HepG2 (cell line): ENCODE results near the gene STX2. TPM values are rescaled to one million over a fixed set of nuclear protein-coding genes. Genes with fewer than 3 reads are reported as not detected.
"Not testable (repeated sequence)": the region's sequence is repeated elsewhere in the genome, so short reads cannot be mapped to it uniquely, and the experiment has no call there.

Source experiments
- ATAC-seq: fragments of 200-7000 bp; cut with Tn5 transposase; 3 replicates; pipeline ENCODE4 v1.9.1; 2020; ENCODE audit warnings: mild to moderate bottlenecking, moderate library complexity
- BruUV-seq: library from RNA; stranded (reverse); fragments of 400-500 nt; replicated peaks from 2 replicates; lab custom pipeline; 2021; lab: Mats Ljungman, UMichigan
- CTCF ChIA-PET: fragments of 300-600 bp; formaldehyde crosslinking; extraction: SDS; loops from one replicate; lab custom pipeline; 2021; ENCODE audit warnings: low total read pairs, inconsistent platforms, low intra/inter-chr PET ratio; lab: Yijun Ruan, JAX
- POLR2A ChIA-PET: fragments of 350-600 bp; sonication (Branson Sonifier 250); formaldehyde crosslinking; loops from one replicate; lab custom pipeline; 2020; ENCODE audit warnings: antibody characterized with exemption, inconsistent platforms; lab: Yijun Ruan, JAX
- DNase-seq: peaks from one replicate; pipeline ENCODE4 v3.0.0-alpha.2; 2015; ENCODE audit warnings: low spot score
- FAIRE-seq: peaks from 3 replicates; lab custom pipeline; 2011; peaks lifted over from hg19 to GRCh38; lab: Jason Lieb, UNC
- H2AFZ ChIP-seq: one replicate; pipeline ENCODE4 v1.6.1; 2011; ENCODE audit warnings: low read length, inconsistent platforms
- H3K27ac ChIP-seq: fragments of 300-600 bp; 3 replicates; pipeline ENCODE4 v1.8.0; 2011; ENCODE audit warnings: mixed run types, mild to moderate bottlenecking, mixed read lengths, low read length, inconsistent platforms; ENCODE audit not compliant: insufficient read depth; ENCODE audit errors: extremely low read length
- H3K27me3 ChIP-seq, 2 experiments: fragments of 200-600 bp in 1 of 2; 2 replicates in 1 of 2; 3 replicates in 1 of 2; pipeline versions ENCODE4 v1.6.0 to v1.8.0; 2011; ENCODE audit warnings: low read length in 2 of 2, mild to moderate bottlenecking in 2 of 2, moderate library complexity in 2 of 2, inconsistent platforms in 1 of 2; ENCODE audit not compliant: insufficient read depth in 2 of 2, control insufficient read depth in 1 of 2
- H3K36me3 ChIP-seq, 2 experiments: fragments of 200-600 bp in 1 of 2; replicated peaks in 1 of 2; 2 replicates in 1 of 2; 3 replicates in 1 of 2; pipeline versions ENCODE4 v1.5.1 to v1.8.0; 2011; ENCODE audit warnings: low read length in 2 of 2, inconsistent platforms in 1 of 2; ENCODE audit not compliant: insufficient read depth in 2 of 2, control insufficient read depth in 1 of 2
- H3K4me1 ChIP-seq: 2 replicates; pipeline ENCODE4 v1.5.1; 2012; ENCODE audit warnings: low read length, inconsistent platforms; ENCODE audit not compliant: insufficient read depth
- H3K4me2 ChIP-seq: 2 replicates; pipeline ENCODE4 v1.6.0; 2011; ENCODE audit warnings: low read depth, low read length, inconsistent platforms
- H3K4me3 ChIP-seq, 3 experiments: fragments of 200-600 bp in 1 of 3; sonication (generic), shearing (Covaris generic) in 1 of 3; replicated peaks in 1 of 3; 2 replicates each; pipeline ENCODE4 v1.5.1; 2011 to 2016; ENCODE audit warnings: low read length in 3 of 3, inconsistent platforms in 2 of 3, low read depth in 2 of 3, mild to moderate bottlenecking in 2 of 3, control low read depth in 1 of 3, mixed read lengths in 1 of 3; ENCODE audit not compliant: insufficient read depth in 1 of 3
- H3K79me2 ChIP-seq: one replicate; pipeline ENCODE4 v1.6.1; 2011; ENCODE audit warnings: low read length, inconsistent platforms; ENCODE audit not compliant: insufficient read depth
- H3K9ac ChIP-seq: 2 replicates; pipeline ENCODE4 v1.6.0; 2011; ENCODE audit warnings: mild to moderate bottlenecking, low read depth, low read length, inconsistent platforms; ENCODE audit not compliant: insufficient read depth
- H3K9me3 ChIP-seq: 2 replicates; pipeline ENCODE4 v1.5.1; 2012; ENCODE audit warnings: mild to moderate bottlenecking, low read length
- H4K20me1 ChIP-seq: 2 replicates; pipeline ENCODE4 v1.6.0; 2011; ENCODE audit warnings: inconsistent platforms, mild to moderate bottlenecking, low read length, moderate library complexity; ENCODE audit not compliant: insufficient read depth
- CEBPG ChIP-seq: IDR thresholded peaks from 2 replicates; pipeline ENCODE4 v1.6.1; 2016
- GATAD2A ChIP-seq: IDR thresholded peaks from 2 replicates; pipeline ENCODE4 v1.6.1; 2016
- HNF4A ChIP-seq: sonication (generic); formaldehyde crosslinking; IDR thresholded peaks from 2 replicates; pipeline ENCODE4 v1.4.0; 2020; ENCODE audit warnings: missing genetic modification reagents
- NR2F1 ChIP-seq, 2 experiments: fragments of 450-650 bp in 1 of 2; formaldehyde crosslinking in 1 of 2; IDR thresholded peaks; 2 replicates each; pipeline versions ENCODE4 v1.5.0 to v1.6.1; 2016 to 2020; ENCODE audit warnings: mild to moderate bottlenecking in 1 of 2, missing compliant biosample characterization in 1 of 2, missing genetic modification reagents in 1 of 2, moderate library complexity in 1 of 2
- NR2F6 ChIP-seq, 2 experiments: IDR thresholded peaks; 2 replicates each; pipeline ENCODE4 v1.6.1; 2016; ENCODE audit warnings: antibody characterized with exemption in 1 of 2, mild to moderate bottlenecking in 1 of 2
- PHF21A ChIP-seq: sonication (generic); formaldehyde crosslinking; IDR thresholded peaks from 2 replicates; pipeline ENCODE4 v1.5.0; 2020; ENCODE audit warnings: mild to moderate bottlenecking, missing genetic modification reagents
- RARA ChIP-seq: IDR thresholded peaks from 2 replicates; pipeline ENCODE4 v1.6.1; 2016; ENCODE audit warnings: missing genetic modification reagents, missing compliant biosample characterization
- RXRA ChIP-seq: sonication (generic); formaldehyde crosslinking; IDR thresholded peaks from 2 replicates; pipeline ENCODE4 v1.5.1; 2020; ENCODE audit warnings: missing genetic modification reagents
- SALL1 ChIP-seq: sonication (generic); formaldehyde crosslinking; IDR thresholded peaks from 2 replicates; pipeline ENCODE4 v1.8.0; 2022; ENCODE audit warnings: mild to moderate bottlenecking, missing genetic modification reagents
- SOX13 ChIP-seq, 3 experiments: fragments of 450-650 bp in 1 of 3; sonication (generic) in 1 of 3; formaldehyde crosslinking in 1 of 3; IDR thresholded peaks in 2 of 3; conservative IDR thresholded peaks in 1 of 3; 2 replicates each; pipeline versions ENCODE4 v1.5.0 to v1.6.1; 2016 to 2020; ENCODE audit warnings: antibody characterized with exemption in 1 of 3, mild to moderate bottlenecking in 1 of 3, missing compliant biosample characterization in 1 of 3, missing genetic modification reagents in 1 of 3, moderate library complexity in 1 of 3
- SOX6 ChIP-seq, 2 experiments: fragments of 450-650 bp in 1 of 2; sonication (generic) in 1 of 2; formaldehyde crosslinking in 1 of 2; IDR thresholded peaks; 2 replicates each; pipeline versions ENCODE4 v1.4.0 to v1.6.1; 2017 to 2020; ENCODE audit warnings: antibody characterized with exemption in 1 of 2, mild to moderate bottlenecking in 1 of 2, missing genetic modification reagents in 1 of 2
- SP5 ChIP-seq: IDR thresholded peaks from 2 replicates; pipeline ENCODE4 v1.6.1; 2016; ENCODE audit warnings: low read depth, borderline replicate concordance
- TEAD3 ChIP-seq: optimal IDR thresholded peaks from 2 replicates; pipeline ENCODE3; 2016; ENCODE audit warnings: borderline replicate concordance
- ZEB1 ChIP-seq: IDR thresholded peaks from 2 replicates; pipeline ENCODE4 v1.6.1; 2012; ENCODE audit warnings: mild to moderate bottlenecking, low read depth, inconsistent platforms; ENCODE audit not compliant: insufficient replicate concordance
- ZMYM3 ChIP-seq: sonication (generic); formaldehyde crosslinking; IDR thresholded peaks from 2 replicates; pipeline ENCODE4 v1.5.1; 2020; ENCODE audit warnings: mild to moderate bottlenecking, missing genetic modification reagents
- ZNF121 ChIP-seq: sonication (generic); formaldehyde crosslinking; IDR thresholded peaks from 2 replicates; pipeline ENCODE4 v1.5.0; 2020; ENCODE audit warnings: mild to moderate bottlenecking, missing genetic modification reagents
- ZNF460 ChIP-seq: sonication (generic); formaldehyde crosslinking; IDR thresholded peaks from 2 replicates; pipeline ENCODE4 v1.5.1; 2020; ENCODE audit warnings: missing genetic modification reagents, mild to moderate bottlenecking, borderline replicate concordance
- WGBS: methylation state at CpG from one replicate; pipeline ENCODE4 v1.1.6; 2017; ENCODE audit warnings: low lambda C conversion rate; 5-methylcytosine and 5-hydroxymethylcytosine counted together
- in situ Hi-C: cut with HindIII; loops from 2 replicates; pipeline ENCODE4 v1.10.0; 2017; ENCODE audit warnings: low pct_unique_long_range_greater_than_20kb; ENCODE audit not compliant: extremely low pct_ligation_motif_present
- intact Hi-C: fragments of 100-400 bp; cut with micrococcal nuclease; formaldehyde crosslinking; loops from one replicate; pipeline ENCODE4 v1.10.0; 2022; ENCODE audit not compliant: unreplicated experiment
- polyA plus RNA-seq, 8 experiments: library from polyadenylated mRNA; depleted of rRNA in 3 of 8; stranded (reverse) in 7 of 8; unstranded in 1 of 8; fragments of >200 nt; fragmentation: Illumina TruSeq in 4 of 8; extraction: Trizol in 4 of 8; gene quantifications; 2 replicates each; pipeline versions ENCODE4 v1.2.1 to v1.2.3, GENCODE V29; 2011 to 2016; ENCODE audit warnings: low read depth in 4 of 8, missing spikeins in 1 of 8, mixed read lengths in 1 of 8; ENCODE audit not compliant: insufficient read depth in 1 of 8
- total RNA-seq, 5 experiments: library from RNA; depleted of rRNA; stranded (reverse); fragments of >200 nt; fragmentation: Illumina TruSeq; extraction: Trizol; gene quantifications; 2 replicates each; pipeline ENCODE4 v1.2.3, GENCODE V29; 2016; ENCODE audit warnings: low read depth in 1 of 5
- TF ChIP-seq, protein P1 (sequence below): IDR thresholded peaks from 2 replicates; pipeline ENCODE4 v1.4.0; 2020; ENCODE audit warnings: mild to moderate bottlenecking, missing genetic modification reagents

The STX2 gene
- total and polyA plus RNA-seq, 2 of the 13 experiments (the other 11 are each of a cell fraction or from before 2014, with no cell fraction given) = 13.4 to 25.1 TPM

DNA sequence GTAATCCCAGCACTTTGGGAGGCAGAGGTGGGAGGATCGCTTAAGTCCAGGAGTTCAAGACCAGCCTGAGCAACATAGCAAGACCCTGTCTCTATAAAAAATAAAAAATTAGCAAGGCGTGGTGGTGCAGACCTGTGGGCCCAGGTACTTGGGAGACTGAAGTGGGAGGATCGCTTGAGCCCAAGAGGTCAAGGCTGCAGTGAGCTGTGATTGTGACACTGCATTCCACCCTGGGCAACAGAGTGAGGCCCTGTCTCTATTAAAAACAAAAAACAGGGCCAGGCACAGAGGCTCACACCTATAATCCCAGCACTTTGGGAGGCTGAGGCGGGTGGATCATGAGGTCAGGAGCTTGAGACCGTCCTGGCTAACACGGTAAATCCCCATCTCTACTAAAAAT, 9.1 kb upstream of the STX2 start:
- POLR2A ChIA-PET = interaction anchor here (1.4 kb wide), 1 partner anchor 23 kb away, joined by 3 read pairs; no protein-coding TSS in a partner anchor
- H3K9ac ChIP-seq; H3K36me3 ChIP-seq; BruUV-seq; in situ Hi-C loops; H2AFZ ChIP-seq; DNase-seq; H3K27ac ChIP-seq; H3K27me3 ChIP-seq; H3K9me3 ChIP-seq; CTCF ChIA-PET; H3K79me2 ChIP-seq; intact Hi-C loops; FAIRE-seq; ATAC-seq; H4K20me1 ChIP-seq; H3K4me3 ChIP-seq; TF ChIP-seq SOX13, SOX6 (IDR thresholded peaks at IDR 0.05): not testable (repeated sequence)
- TF ChIP-seq RXRA (CRISPR knock-in tag) (0 out of 2 replicates have a peak, but pooled peaks have one; percentile 31), RARA (CRISPR knock-in tag) (peak; percentile 53), ZNF460 (CRISPR knock-in tag) (peak; percentile 48; the same call in 1 of the 2 replicates), ZNF121 (CRISPR knock-in tag) (peak; percentile 86), TEAD3 (CRISPR knock-in tag) (peak; percentile 85), PHF21A (CRISPR knock-in tag) (0 out of 2 replicates have a peak, but pooled peaks have one; percentile 29), SOX13 (CRISPR knock-in tag; conservative IDR thresholded peaks at IDR 0.05 in 1 of 2, IDR thresholded peaks at IDR 0.05 in 1 of 2) (peak in 1 of 2 experiments; percentile 25; a peak in 1 of 4 replicates), SOX6 (CRISPR knock-in tag; IDR thresholded peaks at IDR 0.05) (peak; percentile 35; the same call in 1 of the 2 replicates), NR2F1 (CRISPR knock-in tag; IDR thresholded peaks at IDR 0.05) (peak; percentile 47 to 55; a peak in 2 of 4 replicates), ZMYM3 (CRISPR knock-in tag) (0 out of 2 replicates have a peak, but pooled peaks have one; percentile 13), ZEB1 (peak; percentile 77), CEBPG (CRISPR knock-in tag) (peak; percentile 31; the same call in 1 of the 2 replicates), SP5 (CRISPR knock-in tag) (peak; percentile 79), NR2F6 (IDR thresholded peaks at IDR 0.05) (peak; percentile 64), NR2F6 (CRISPR knock-in tag; IDR thresholded peaks at IDR 0.05) (peak; percentile 89), SALL1 (CRISPR knock-in tag) (peak; percentile 52), GATAD2A (CRISPR knock-in tag) (peak; percentile 19; the same call in 1 of the 2 replicates), HNF4A (peak; percentile 34; the same call in 1 of the 2 replicates)
- TF ChIP-seq, protein P1, sequence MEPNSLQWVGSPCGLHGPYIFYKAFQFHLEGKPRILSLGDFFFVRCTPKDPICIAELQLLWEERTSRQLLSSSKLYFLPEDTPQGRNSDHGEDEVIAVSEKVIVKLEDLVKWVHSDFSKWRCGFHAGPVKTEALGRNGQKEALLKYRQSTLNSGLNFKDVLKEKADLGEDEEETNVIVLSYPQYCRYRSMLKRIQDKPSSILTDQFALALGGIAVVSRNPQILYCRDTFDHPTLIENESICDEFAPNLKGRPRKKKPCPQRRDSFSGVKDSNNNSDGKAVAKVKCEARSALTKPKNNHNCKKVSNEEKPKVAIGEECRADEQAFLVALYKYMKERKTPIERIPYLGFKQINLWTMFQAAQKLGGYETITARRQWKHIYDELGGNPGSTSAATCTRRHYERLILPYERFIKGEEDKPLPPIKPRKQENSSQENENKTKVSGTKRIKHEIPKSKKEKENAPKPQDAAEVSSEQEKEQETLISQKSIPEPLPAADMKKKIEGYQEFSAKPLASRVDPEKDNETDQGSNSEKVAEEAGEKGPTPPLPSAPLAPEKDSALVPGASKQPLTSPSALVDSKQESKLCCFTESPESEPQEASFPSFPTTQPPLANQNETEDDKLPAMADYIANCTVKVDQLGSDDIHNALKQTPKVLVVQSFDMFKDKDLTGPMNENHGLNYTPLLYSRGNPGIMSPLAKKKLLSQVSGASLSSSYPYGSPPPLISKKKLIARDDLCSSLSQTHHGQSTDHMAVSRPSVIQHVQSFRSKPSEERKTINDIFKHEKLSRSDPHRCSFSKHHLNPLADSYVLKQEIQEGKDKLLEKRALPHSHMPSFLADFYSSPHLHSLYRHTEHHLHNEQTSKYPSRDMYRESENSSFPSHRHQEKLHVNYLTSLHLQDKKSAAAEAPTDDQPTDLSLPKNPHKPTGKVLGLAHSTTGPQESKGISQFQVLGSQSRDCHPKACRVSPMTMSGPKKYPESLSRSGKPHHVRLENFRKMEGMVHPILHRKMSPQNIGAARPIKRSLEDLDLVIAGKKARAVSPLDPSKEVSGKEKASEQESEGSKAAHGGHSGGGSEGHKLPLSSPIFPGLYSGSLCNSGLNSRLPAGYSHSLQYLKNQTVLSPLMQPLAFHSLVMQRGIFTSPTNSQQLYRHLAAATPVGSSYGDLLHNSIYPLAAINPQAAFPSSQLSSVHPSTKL (CRISPR knock-in tag) = 0 out of 2 replicates have a peak, but pooled peaks have one; percentile 48
- peak overlapping the region; percentile 45; the same call in 1 of the 2 replicates for H3K4me2 ChIP-seq
- 27% methylated on average over 4 of the region's 6 CpGs for WGBS
- peaks cover 69% of the 10 kb centered on the region for H3K4me1 ChIP-seq
